GM18951 (cell line): Measurements from ENCODE around the gene RSPH6A.

Experiments used
- POLR2A ChIP-seq: IDR thresholded peaks from 4 replicates; pipeline ENCODE4 v1.6.1; 2011; ENCODE audit warnings: mild to moderate bottlenecking; ENCODE audit not compliant: insufficient read length, insufficient read depth; ENCODE audit errors: extremely low read depth
- in situ Hi-C: fragments of 300-500 bp; cut with MboI; formaldehyde crosslinking; loops from one replicate; pipeline ENCODE4 v1.12.0; 2022; ENCODE audit warnings: low sequenced_read_pairs, mixed read lengths, inconsistent platforms; ENCODE audit not compliant: unreplicated experiment

Gene RSPH6A

DNA sequence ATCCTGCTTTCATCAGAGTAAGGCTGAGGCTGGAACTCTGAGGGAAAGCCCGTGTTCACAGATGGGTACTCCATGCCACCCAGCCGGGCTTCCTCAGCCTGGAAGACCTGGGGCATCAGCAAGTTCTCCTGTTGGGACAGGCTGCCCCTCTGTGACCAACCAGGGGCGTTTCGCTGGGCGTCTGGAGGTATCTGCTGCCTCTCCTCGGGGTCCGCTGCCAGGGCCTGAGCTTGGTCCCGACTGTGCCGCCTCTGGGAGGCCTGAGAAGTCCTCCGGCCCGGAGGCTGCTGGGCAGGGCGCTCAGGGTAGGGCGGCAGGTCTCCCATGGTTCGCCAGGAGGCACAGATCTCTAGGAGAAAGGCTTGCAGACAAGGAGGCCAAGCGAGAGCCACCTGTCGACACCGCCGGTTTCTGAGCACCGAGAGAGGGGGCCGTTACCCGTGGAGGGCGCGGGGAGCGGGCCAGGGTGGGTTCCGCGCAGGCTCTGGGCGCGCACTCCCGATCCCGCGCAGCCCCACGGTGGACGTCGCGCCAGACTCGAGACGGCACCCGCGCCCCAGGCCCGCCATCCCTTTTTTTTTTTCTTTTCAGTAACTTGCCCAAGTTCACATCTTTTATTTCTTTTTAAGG is at the start of gene RSPH6A:
Gene RSPH6A, minus strand, starts transcription at position 458 of the 630 bp plus-strand sequence. Its CDS starts 132 bp downstream, at position 326.
- in situ Hi-C loops = no loop called here
- no peak for TF ChIP-seq POLR2A

DNA sequence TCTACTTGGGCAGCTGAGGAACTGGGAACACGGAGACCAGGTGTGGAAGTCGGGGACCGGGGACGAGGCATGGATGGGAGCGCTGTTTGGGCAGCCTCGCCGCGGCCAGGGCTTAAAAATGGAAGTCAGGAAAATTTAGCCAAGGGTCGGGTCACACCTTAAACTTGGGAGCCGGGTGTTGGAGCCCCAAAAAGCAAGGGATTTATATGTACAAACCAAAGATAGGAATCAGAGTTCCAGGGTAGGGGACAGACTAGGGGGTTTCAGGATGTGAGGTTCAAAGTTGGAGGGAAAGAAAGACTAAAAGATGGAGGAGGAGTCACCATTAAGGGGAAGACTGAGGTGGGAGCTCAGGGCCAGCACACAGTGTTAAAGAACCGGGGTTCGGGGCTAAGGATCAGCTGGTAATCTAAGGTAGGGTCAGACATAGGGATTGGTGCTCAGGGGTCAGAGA is 49.5 kb upstream of the RSPH6A start:
- TF ChIP-seq POLR2A = no peak
- in situ Hi-C loops = no loop called here

DNA sequence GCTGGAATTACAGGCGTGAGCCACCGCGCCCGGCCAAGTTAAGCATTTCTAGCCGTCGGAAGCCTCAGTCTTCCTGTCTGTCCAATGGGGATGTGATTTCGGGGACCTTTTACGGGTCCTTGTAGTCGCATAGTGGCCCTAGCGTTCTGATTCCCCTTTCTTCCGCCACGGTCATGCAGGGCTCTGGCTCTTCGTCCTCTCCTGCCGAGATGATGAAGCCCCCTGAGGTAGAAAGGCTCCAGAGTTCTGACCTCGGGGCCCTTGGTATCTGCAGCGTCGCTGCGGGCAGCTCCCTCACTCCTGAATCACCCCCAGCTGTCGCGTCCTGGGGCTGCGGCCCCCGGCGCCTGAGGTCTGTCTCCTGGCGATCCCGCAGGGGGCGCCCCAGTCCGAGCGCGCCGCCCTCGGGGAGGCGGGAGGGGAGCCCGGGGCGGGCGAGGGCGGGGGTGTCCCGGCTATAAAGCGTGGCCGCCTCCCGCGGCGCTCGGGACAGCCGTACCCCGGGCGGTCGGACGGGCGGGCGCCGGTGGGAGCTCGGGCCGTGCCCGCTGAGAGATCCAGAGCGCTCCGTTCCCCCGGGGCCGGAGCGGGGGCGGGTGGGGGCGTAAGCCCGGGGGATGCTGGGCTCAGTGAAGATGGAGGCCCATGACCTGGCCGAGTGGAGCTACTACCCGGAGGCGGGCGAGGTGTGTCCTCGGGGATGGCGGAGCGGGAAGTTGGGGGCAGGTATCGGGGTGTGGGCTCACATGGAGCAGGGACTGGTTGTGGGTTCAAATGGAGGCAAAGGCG is 48.9 kb upstream of the RSPH6A start, which contains the start of gene FOXA3:
Gene FOXA3, plus strand, starts transcription at position 487 of the 789 bp plus-strand sequence. Its CDS starts 131 bp downstream, at position 618.
- TF ChIP-seq POLR2A = peak; percentile 65
- in situ Hi-C loops = no loop called here

DNA sequence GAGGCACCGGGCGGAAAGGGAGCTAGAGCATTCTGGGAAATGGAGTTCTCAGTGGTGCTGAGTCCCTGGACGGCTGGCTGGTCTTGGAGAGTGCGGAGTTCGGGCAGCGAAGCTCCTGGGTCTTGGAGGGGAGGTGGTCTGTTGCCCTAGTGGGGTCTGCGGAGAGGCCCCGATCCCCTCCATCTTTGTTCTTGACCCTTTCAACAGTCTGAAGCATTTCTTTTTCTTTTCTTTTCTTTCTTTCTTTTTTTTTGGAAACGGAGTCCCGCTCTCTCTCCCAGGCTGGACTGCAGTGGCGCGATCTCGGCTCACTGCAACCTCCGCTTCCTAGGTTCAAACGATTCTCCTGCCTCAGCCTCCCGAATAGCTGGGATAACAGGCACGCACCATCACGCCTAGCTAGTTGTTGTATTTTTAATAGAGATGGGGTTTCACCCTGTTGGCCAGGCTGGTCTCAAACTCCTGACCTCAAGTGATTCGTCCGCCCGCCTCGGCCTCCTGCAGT is 48.3 kb upstream of the RSPH6A start:
- TF ChIP-seq POLR2A = no peak

DNA sequence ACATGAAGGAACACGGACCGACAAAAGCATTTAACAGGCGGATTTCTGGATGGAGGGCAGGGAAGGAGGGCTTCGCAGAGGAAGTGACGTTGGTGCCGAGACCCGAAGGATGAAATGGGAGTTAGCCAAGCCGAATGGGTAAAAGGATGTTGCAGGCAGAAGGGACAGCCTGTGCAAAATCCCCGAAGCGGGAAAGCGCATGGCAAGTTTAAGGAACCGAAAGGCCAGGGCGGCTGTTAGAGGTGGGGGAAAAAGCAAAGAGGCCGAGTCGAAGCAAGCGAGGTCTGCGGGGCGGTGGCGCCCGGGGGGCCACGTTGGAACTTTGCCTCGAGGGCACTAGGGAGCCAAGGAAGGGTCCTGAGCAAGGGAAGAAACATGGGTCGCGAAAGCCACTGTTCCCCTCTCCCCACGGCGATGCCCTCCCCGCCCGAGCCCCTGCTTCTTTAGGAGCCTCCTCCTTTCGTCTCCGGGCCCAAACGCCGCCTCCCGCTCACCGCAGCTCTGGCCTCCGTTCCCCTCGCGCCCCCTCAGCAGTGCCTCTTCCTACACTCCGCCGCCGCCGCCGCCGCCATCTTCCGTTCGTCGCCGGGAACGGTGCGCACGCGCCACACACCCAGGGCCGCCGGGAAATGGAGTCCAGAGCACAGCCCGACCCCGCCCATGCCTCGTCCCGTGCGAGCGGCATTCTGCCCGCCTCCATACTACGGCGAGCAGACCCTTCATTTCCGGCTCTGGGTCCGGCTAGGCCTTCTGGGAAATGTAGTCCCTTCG is 47.6 kb upstream of the RSPH6A start, which contains the start of gene SYMPK:
Gene SYMPK, minus strand, starts transcription at position 584 of the 771 bp plus-strand sequence. CDS start 8,652 bp downstream, outside the sequence.
- peak; percentile 79 for TF ChIP-seq POLR2A
- in situ Hi-C loops = no loop called here

More for the DNA sequence above, 48.3 kb upstream of the RSPH6A start:
- in situ Hi-C loops = no loop called here

DNA sequence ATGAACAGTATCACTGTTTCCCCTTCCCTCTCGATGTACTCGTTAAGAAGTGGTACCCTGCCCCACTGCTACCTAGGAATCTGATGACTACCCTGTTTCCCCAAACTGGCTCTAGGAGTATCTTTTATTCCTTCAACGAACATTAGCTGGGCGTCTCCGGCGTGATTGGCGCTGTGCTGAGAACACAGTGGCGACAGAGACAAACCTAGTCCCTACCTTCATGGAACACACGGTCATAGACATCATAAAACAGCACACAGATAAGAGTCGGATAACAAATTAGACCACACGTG is 47.1 kb upstream of the RSPH6A start:
- no peak for TF ChIP-seq POLR2A
- in situ Hi-C loops = no loop called here

DNA sequence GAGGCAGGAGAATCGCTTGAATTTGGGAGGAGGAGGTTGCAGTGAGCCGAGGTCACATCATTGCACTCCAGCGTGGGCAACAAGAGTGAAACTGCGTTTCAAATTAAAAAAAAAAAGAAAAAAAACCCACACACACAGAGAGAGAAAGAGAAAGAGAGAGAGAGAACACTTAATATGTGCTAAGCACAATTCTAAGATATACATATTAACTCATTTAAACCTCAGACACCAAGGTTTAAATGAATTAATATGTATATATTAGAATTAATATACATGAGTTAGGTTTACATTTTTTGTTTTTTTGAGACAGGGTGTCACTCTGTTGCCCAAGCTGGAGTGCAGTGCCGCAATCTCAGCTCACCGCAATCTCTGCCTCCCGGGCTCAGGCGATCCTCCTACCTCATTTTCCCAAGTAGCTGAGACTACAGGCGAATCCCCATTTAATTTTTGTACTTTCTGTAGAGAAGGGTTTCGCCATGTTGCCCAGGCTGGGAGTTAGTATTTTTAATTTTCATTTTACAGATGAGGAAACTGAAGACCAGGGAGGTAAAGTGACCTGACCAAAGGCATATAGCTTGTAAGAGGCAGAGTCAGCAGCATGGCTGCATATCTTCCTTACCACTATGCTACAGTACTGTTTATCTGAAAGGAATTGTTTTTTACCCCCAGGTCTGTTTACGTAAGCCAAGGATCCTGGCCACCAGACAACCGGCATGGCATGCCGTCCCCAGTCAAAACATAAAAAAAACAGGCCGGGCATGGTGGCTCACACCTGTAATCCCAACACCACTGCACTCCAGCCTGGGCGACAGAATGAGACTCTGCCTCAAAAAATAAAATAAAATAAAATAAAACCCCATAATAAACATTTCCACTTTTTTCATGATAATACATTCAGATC is 45.5 kb upstream of the RSPH6A start:
- in situ Hi-C loops = no loop called here
- TF ChIP-seq POLR2A = no peak

DNA sequence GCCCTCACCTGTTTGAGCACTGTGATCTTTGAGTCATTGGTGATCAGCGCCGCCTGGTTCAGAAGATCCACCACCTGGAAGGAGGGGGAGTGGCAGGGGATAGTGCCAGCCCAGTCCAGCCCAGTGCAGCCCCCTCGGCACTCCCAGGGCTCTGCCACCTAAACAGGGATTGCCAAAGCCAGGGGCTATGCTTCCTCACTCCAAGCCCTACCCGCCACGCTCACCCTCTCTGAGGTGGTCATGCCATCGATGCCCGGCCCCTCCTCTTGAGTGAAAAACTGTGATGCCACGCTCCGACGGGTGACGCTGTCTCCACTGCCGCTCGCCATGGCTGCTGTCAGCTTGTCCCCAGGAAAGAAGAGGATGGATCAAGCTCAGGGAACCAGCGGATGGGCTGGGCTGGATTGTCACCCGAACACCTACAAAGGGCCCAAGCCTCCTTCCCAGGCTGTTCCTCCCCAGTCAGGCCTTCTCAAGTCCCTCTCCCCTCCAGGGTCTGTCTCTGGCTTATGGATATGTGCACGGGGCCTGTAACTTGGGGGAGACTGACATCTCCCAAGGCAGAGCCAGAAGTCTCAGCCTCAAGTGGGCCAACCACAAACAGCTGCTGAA is 39.2 kb upstream of the RSPH6A start:
- in situ Hi-C loops = no loop called here

DNA sequence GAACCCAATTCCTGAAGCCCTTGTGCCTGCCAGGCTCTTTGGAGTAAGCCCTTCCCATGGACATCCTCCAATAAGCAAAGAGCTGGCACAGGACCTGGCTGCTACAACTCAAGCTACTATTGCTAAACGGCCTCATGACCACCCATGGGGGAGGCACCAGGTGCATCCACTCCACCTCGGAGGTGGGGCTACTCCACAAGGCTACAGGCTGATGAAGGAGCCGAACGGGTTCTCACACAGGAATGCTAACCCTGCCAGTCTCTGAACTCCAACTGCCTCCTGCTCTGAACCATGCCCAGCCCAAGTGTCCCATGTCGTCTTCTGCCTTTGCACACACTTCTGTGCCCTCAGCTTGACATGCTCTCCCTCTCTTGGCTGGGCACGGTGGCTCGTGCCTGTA is 37.9 kb upstream of the RSPH6A start:
- TF ChIP-seq POLR2A = no peak
- in situ Hi-C loops = no loop called here

More for the DNA sequence above, 39.2 kb upstream of the RSPH6A start:
- TF ChIP-seq POLR2A = no peak

DNA sequence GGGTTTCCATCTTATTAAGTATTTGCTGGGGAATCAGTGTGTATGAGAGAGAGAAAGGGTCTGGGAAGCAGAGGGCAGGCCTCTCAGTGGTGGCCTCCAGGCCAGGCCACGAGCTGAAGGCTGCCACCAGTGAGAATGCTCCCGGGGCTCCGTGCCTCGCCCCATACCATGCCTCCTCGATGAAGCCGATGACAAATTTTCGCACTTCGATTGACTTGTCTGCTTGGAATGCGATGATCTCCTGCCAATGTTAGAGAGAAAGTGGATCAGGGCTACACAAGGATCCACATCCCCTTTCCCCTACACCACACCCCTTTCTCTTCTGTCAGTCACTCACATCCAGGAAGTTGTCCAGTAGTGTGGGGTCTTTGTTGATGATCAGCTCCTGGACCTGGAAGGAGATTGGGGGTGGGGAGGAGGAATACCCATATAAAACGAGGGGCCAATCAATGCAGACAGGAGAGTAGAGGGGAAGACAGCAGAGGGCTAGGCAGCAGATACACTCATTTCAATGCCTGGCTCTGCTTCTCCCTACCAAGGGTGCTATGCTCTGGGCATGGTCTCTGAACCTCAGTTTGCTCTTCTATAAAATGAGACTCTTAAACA is 37.1 kb upstream of the RSPH6A start:
- TF ChIP-seq POLR2A = no peak
- in situ Hi-C loops = no loop called here

DNA sequence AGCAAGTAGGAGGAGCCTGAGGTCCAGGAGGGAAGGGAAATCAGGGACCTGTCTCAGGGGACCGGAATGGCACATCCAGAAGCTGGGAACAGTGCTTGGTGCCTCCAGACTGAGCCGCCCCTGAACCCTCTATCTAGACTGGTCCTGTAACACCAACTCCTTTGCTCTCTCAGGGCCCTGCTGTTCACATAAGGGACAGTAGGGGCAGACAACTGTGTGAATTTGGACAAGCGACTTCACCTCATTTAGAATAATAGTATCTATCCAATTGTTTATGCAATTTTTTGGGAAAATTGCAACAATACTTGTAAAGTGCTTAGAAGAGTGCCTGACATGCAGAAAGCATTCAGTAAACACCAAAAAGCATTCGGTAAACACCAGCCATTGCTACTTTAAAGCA is 33.8 kb upstream of the RSPH6A start:
- in situ Hi-C loops = no loop called here
- no peak for TF ChIP-seq POLR2A

DNA sequence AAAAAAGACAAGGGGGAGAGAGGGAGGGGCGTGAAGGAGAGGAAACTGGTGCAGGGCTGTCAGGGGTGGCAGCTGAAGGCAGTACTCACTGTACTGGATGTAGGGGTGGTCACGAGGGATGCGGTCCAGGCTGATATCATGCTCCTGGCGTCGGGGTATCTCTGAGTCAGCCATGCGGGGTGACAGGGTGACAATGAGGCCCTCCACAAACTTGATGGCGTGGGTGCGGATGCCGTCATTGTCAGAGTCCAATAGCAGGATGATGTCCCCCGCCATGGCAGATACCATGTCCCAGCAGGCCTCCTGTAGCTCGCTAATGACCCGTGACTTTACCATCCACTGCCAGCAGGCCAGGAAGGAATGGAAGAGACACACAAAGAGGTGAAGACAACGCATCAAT is 32.6 kb upstream of the RSPH6A start:
- no peak for TF ChIP-seq POLR2A
- in situ Hi-C loops = no loop called here

DNA sequence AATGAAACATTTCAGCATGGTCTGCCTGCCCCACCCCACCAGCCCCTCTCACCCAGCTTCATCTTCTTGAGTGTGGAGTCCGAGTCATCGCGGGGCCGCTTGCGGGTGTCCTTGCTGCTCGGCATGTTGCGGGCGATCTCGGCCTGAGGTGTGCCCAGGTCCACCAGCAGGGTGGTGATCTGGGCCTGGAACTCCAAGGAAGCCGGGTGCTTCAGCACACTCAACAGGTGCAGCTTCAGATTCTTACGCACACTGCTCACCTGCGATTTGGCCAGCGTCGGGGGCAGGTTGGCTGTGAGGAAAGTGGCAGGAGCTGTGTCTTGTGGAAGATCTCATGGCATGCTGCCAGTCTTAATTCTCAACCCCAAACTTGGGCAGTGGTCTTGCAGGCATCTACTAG is 27.1 kb upstream of the RSPH6A start:
- in situ Hi-C loops = no loop called here
- no peak for TF ChIP-seq POLR2A
